NCI-H128 (cell line): ENCODE results near the gene KLHDC7B.
A peak's percentile ranks its signal among the peaks of the same experiment; 100 is the strongest.

Experiments used
- DNase-seq: peaks from one replicate; lab custom pipeline; 2025; ENCODE audit not compliant: unreplicated experiment; lab: John Stamatoyannopoulos, UW

KLHDC7B gene

DNA sequence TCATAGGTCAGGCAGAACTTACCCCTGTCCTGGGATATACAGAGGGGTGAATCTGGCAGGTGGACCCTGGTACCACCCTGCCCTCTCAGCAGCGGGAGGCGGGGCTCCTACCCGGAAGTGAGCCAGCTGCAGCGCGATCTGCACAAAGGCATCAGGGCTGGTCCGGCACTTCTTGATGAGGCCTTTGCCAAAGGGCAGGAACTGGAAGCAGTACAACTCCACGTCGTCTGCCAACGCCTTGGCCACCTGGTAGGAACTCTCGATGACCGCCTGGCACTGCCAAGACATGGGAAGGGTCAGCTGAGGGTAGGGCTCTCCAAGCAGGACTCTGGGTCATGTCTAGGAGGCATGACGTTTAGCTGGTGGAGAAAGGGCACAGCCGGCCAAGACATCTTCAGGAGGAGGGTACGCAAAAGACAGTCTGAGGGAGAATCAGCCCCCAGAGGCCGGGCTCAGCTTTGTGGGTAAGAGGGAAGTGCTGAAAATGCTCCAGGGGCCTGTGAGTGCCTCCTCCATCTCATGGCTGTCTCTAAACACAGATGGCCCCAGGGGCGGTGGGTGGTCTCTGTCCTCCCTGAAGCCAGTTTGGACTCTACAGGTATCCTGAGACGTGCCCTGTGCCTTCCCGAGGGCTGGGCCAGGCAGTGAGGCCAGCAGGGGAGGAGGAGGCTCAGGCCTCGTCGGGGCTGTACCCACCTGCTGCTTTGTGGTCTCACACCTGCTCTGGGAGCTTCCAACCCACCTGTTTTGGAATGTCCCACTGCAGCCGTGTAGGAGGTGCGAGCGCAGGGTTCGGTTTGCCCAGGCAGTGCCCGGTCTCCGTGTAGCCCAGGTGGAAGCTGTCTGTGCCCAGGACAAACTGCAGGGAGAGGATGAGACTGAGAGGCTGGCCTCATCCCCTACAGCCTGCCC lies 25.8 kb downstream of the KLHDC7B start:
- no peak for DNase-seq

DNA sequence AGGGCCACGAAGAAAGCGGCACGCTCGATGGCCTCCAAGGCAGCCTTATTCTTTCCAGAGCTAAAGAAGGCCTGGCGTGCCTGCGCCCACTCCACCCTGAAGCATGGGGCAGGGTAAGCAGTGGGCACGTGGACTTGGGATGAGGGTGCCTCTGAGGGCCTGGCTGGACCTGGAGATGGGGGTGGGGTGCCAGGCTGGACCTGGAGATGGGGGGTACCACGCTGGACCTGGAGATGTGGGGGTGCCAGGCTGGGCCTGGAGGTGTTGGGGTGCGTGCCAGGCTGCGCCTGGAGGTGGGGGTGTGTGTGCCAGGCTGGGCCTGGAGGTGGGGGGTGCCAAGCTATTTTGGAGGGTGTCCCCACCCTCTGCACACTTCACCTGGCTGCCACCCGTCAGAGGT lies 27.3 kb downstream of the KLHDC7B start:
- no peak for DNase-seq

DNA sequence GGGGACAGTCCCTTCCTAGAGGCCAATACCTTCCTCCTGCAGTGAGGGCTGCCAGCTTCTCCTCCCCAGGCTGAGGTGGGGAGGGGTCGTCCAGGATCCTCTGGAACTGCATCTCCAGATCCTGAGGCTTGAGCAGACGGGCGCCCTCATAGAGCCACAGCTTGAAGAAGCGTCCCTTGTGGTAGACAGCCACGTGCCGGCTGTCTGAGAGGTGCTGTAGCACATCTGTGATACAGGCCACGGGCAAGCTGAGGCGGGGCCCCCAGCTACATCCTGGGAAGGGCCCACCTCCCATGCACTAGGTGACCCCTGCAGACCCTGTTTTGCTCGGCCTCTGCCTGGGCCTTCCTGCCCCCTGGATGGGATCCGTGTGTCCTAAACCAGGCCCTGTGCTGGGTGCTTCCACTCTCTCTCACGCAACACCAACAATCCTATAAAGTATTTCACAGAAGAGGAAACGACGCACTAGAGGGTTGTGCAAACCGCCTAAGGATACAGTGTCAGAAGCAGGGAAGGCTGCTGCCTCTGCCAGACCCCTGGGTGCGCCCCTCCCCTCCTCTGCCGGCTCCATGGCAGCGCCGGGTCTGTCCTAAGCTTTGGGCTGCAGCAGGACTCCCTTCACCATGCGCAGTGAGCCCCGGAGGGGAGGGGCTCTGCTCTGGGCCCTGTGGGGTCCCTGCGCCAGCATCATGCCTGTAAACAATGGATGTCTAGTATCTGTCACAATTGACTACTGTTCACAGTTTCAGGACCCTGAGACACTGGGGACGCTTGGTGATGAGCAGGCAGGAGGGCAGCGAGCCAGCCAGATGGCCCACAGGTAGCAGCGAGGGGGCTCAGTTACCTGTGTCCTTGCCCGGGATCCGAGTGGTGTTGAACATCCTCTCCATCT lies 28.0 kb downstream of the KLHDC7B start:
- DNase-seq = no peak

DNA sequence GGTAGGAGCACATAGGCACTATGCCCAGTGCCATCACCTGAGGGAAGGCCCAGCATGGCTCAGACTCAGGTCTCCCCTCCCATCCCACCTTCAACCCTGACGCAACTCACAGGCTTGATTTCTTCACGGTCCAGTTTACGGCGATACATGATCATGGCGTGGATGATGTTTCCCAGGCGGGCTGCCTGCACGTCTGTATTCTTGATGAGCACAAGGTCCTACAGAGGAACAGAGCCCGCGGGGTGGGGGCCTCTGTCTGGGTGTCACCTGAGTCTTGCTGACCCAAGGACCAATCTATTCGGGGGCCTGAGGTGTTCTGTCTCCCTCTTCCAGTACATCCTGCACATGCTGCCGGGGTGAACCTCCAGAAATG lies 28.7 kb downstream of the KLHDC7B start:
- DNase-seq = no peak

DNA sequence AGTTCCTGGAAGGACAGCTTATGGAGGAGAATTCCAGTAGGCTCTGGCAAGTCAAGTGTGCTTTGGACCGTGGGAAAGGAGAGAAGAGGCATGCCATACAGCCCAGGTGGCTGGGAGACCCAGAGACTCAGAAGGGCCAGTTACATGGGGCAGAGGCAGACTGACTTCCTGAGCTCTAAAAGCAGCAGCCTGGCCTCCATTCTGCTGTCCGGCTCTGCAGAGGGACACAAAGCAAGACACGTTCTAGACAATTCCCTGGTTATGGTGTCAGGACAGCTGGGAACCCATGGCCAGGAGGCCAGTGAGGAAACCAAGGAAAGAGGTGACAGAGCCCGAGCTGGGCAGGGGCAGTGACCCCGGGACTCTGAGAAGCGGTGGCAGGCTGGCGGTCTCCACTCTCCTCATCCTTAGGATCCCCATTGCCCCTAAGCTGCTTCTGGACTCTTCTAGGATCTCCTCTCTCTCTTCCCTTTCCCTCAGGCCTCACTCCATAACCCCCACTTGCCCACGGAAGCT lies 29.8 kb downstream of the KLHDC7B start:
- DNase-seq = no peak

DNA sequence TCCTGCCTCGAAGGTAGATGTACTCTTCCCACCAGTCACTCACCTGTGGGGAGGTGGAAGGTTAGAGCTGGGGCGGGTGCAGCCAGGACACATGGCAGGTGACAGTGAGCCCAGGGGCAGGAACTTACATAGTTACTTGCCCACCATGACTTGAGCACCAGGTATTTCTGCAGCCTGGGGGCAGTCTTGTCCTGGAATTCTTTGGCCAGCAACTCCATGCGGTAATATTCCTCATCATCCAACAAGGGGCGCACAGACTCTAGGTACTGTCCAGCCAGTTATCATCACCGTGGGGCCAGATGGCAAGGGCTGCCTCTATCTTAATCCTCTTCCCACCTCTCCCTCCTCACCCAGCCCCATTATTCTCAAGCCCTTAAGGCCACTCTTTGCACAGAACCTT lies 30.4 kb downstream of the KLHDC7B start:
- no peak for DNase-seq

DNA sequence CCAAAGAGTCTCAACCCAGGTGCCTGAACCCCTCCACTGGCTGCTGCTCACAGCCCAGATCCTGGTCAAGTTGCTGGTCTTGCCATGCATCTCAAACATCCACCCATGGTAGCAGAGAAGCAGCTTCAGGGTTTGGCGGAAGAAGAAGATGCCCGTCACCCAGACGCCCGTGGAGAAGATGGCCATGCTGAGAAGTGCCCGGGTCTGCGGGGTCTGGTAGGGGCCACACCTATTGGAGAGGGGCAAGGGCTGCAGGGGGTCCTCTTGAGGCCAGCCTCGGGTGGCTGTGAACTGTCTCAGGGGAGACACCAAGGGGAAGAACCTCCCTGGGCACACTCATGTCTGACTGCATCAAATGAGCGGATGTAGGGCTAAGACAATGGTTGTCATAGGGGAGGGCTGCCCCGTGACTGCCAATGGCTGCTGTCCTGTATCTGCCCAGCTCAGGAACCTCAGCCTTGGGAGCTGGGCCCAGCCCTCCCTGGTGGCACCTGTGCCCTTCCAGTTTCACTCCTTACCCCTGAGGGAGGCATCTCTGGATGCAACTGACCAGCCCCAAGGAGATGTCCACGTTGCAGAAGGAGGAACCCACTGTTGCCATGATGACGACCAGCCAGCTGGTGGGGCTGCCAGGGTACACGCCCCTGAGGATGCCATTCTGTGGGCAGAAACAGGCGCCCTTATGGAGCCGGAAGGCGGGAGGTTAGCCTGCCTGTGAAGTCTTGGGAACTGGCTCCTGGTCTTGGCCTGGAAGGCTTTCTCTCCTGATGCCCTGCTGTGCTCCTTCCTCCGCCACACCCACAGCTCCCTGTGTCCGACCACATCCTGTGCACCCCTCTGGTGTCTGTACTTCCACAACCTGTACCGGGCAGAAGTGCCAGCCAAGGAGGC lies 31.4 kb downstream of the KLHDC7B start:
- no peak for DNase-seq

DNA sequence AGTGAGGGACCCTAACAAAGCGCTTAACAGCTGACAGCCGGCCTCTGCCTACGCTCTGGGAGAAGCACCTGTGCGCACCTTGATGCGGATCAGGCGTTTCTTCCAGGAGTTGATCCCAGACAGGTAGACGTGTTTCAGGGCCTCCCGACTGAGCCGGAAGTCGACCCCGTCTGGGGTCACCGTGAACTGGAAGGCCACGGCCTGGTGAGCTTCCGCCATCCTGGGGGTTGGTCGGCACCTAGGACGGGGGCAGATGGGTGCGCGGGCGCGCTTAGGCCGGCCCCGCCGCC lies 31.9 kb downstream of the KLHDC7B start:
- DNase-seq = no peak

DNA sequence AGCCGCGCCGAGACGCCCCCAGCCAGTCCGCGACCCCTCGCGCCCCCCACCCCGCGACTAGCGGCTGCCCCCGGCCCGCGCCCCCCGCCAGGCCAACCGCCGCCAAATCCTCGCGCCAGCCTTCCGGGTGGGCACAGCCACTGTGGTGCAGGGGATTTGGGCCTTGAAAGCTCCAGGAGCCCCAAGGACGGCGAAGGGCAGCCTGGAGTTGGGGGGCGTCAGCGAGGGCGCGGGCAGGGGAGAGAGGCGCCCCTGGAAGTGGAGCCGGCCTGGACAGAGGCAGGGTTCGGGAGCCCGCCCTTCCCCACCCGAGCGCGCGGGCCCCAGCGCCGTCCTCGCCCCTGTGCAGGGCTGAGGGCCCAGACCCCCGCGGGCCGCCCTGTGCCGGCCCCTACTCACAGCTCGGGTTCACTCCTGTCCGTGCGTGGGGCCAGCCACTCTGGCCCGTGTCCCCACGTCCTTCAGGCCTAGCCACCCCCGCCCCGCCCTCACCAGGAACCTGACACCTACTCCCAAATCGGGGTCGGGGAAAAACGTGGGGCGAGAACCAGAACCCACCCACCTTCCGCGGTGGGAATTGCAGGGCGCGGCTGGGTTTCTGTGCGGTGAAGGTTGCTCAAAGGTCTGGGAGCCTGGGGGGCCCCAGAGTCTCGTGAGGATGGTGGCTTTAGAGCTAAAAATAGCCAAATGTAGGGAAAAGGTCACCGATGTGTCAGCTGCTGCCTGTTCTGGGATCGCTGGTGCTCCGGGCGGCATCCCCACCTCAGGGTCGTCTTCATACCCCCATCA lies 32.5 kb downstream of the KLHDC7B start, which contains the start of gene CPT1B:
Gene CPT1B (minus strand): TSS at position 441 of the 789 bp plus-strand sequence. CDS start 512 bp downstream, outside the sequence.
- no peak for DNase-seq

DNA sequence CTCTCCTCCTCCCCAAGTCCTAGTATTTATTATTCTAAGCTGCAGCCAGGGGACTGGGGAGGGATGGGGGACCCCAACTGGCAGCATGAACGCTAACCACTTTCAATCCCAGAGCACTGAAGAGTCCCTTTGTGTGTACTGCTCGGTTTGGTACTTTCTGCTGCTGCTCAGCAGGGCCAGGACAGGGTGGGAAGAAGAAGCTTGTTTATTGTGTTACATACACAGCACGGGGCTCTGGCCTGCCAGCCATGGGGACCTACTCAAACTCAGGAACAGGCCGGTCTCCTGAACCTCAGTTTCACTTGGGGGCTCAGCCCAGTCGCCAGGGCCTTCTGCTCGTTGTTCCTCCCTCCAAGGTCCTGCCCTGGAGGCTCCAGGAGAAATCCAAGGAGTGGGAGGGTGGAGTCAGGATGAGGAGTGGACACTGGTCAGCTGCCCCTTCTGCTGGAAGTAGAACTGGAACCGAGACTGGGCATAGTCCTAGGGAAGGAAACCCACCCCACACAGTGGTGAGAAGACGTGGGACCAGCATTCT lies 33.1 kb downstream of the KLHDC7B start:
- no peak for DNase-seq

DNA sequence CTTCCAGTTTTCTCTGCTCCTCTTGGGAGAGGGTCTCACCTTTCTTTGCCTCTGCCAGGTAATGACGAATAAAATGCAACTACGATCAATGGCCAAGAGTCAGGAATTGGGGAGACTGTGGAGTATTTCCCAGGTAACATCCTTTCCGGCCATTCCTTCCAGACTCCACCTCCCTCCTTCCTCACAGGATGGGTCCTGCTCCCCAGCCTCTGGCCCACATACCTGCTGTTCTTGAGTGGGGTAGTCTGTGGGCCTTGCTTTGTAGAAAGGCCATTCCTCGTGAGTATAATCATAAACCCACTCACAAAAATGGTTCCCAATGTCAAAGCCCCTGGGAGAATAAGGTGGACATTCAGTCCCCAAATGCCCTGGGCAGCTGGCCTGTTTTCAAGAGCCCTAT lies 34.1 kb downstream of the KLHDC7B start:
- no peak for DNase-seq

DNA sequence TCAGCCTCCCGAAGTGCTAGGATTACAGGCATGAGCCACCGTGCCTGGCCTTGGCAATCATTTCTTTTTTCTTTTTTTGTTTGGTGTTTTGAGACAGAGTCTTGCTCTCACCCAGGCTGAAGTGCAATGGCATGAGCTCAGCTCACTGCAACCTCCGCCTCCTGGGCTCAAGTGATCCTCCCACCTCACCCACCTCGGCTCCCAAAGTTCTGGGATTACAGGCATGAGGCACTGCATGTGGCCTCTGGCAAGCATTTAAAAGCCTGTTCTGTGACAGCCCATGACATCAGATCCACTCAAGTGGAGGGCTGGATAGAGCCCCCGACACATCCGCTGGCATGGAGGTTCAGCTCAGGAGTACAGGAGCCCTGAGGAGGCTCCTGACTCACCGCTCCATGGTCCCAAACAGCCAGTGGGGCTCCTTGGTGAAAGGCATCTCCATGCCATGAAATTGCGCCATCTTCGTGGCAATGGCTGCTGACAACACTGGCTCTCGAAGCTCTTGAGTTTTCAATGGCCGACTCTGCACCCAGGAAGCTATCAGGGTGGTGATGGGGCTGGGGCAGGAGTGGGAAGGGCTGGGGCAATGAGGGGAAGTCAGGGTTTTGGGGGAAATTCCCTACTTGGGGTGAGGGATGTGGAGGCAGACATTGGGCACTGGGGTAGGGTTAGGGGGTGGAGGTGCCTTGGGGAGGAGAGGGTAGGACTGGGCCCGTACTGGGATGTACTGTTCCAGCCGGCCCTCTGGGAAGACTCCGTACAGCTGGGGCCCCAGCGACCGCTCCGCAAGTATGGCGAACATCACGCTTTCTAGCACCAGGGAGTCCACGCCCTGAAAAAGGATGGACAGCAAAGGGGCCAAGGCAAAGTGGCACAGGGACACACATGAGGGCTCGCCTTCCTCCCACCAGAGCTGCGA lies 35.6 kb downstream of the KLHDC7B start:
- no peak for DNase-seq

DNA sequence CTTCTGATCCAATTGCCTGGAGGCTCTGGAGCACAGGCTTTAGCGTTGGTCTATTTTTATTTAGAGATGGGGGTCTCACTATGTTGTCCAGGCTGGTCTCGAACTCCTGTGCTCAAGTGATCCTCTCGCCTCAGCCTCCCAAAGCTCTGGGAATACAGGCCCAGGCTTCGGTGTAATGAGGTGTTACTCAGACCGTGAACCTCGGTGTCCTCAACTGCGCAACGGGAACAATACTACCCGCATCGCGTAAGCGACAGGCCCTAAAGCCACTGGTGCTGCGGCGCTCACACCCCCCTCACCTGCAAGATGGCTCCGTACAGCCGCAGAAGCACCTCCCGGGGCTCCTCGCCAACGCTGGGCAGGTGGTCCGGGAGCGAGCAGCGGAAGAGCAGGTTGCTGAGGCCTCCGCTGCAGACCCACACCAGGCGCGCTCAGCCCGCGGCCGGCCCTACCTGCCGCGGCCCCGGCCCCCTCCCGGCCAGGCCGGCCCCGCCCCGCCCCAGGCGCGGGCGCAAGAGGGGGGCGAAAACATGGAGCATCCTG lies 36.3 kb downstream of the KLHDC7B start:
- no peak for DNase-seq

DNA sequence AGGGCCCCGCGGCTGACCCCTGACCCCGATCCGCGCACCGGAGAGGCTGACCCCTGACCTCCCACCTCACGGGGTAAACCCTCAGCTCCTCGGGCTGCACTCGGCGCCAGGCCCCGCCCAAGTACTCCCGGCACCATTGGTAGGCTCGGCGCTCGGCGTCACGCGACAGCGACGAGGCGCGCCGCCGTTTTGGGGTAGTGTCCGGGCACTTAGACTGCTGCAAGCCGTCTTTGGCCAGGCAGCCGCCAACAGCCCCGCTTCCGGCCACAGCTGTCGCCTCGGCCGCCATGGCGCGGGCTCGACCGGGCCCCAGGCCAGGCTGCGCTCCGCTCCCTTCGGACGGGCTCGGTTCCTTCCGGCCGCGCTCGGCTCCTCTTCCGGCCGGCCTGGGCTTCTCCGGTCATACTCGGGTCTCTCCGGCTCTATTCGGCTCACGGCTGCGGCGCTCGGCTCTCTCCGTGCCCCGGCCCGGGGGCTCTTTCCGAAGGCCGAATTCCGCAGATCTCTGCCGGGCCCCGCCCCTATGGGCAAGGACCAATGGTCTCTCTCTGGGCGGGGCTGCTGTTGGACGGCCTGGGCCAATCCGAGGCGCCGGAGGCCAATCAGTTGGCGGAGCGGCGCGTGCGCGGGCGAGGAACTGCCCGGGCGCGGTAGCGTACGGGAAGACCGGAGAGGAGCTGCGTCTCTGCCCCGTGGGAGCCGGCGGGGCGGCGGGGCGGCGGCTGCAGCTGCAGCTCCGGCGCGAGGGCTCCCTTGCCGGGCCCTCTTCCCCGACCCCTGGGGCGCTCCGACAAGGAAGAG lies 37.0 kb downstream of the KLHDC7B start, which contains the start of gene CHKB:
Gene CHKB (minus strand): TSS at position 357 of the 801 bp plus-strand sequence. CDS start 68 bp downstream, at position 289.
- peak; percentile 89 for DNase-seq

DNA sequence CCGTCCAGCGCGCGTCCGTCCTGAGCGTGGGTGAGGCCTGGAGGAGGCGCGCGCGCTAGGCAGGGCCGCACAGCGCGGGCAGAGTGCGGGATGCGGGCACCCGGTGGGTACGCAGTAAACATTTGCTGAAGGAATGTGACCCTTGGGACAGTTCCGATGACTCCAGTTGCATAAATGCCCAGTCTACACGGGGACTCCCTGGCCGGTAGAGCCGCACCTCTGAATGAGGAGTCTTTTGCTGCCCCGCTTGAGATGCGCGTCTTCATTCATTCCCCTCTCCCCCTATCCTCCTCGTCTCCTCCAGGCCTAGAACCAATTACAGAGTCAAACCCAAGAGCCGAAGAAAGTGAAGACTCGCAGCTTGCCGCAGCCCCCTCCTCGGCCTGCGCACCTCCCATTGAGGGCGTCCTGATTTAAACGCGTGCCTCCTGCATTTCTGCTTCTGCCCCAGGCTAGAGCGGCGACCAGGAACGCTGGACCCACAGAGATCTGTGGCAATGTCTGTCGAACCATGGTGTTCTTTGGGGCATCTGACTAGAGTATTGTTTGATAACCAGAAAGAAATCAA lies 37.7 kb downstream of the KLHDC7B start:
- DNase-seq = no peak

DNA sequence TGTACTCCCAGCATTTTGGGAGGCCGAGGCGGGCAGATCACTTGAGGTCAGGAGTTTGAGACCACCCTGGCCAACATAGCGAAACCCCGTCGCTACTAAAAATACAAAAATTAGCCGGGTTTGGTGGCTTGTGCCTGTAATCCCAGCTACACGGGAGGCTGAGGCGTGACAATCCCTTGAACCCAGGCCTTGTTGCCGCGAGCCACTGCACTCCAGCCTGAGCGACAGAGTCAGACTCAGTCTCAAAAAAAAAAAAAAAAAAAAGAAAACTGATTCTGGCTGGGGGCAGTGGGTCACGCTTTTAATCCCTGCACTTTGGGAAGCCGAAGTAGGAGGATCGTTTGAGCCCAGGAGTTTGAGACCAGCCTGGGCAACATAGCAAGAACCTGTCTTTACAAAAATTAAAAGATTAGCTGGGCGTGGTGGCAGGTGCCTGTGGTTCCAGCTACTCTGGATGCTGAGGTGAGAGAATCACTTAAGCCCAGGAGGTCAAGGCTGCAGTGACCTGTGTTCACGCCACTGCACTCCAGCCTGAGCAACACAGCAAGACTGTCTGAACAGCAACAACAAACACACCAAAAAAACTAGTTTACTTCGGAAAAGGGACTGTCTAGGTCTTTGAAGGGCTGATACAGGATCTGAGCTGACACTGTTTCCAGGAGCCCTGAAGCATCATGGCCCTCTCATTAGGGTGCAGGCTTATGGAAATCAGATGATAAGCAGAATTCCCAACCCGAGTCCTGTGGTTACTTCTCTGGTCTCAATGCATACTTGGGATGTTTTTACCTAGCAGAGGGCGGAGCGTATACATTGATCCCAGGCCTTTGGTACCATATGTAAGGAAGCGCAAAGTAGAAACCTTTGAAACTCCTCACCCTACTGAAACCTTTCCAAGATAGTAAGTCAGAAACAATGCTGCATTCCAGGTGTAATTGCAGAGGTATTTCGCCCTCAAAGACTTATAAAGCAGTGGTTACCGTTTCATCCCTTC lies 38.7 kb downstream of the KLHDC7B start:
- no peak for DNase-seq
